HG03103 (cell line): ENCODE measurements around the gene LCE2A.

Experiments
- ATAC-seq: cut with Tn5 transposase; IDR thresholded peaks from one replicate; pipeline ENCODE4 v1.9.1; 2021; ENCODE audit warnings: low read depth; ENCODE audit not compliant: unreplicated experiment

LCE2A gene

GRCh38 chr1:152741656-152742055, 43.5 kb downstream of the LCE2A start:
- no peak for ATAC-seq

DNA sequence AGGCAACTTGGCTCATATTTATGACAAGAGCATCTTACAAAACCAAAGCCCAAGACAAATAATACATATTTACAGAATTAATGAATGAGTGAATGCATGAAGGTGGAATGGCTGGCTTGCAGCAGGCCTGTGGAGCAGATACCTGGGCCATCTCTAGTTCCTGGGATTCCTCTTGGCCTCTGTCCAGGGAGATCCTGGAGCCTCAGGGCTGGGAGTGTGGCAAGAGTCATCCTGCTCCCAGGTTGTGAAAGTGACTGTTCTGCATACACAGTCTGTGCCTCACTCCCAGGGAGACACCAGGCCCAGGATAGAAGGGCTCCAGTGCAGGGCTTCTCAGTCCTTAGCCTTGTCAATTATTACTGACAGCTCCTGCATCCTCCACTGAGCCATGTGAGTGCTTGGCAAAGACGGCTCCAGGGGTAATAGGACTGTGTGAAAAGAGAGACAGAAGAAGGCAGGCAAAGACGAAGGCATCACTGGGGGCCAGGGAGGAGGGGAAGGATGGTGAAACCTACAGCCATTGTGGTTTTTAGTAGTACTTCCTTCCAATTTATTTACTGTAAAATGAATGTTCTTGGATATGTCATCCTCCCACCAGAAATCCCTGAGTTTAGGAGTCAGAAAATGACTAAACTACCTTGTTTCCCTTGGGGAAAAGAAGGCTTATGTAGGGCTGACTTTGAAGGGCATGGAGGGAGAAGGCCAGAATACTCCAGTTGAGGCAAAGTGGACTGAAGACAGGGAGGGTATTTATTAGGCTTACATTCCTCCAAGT, 45.4 kb downstream of the LCE2A start:
- no peak for ATAC-seq

DNA sequence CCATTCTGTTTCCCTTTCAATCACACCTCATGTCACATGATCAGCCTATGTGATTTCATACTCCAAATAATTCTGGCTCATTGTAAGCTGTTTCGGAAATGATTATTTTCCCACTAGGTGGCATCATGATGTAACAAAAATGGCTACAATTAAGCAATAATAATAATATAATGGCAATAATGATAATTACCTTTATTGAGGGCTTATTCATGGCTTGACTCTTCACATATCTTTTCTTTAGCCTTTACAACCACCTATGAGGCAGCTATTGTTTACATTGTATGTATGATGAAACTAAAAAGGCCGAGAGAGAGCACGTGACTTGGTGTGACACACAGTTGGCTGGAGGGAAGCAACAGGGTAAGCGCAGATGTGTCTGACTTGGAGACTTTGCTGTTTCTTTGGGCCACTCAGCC, 47.2 kb downstream of the LCE2A start:
- no peak for ATAC-seq

- no peak for ATAC-seq
Measured at GRCh38 chr1:152745765-152746444, 47.8 kb downstream of the LCE2A start.

GRCh38 chr1:152747831-152748230, 49.7 kb downstream of the LCE2A start:
- ATAC-seq: no peak
